CD4-positive, alpha-beta T cell (primary cell): ENCODE data around the gene TPSAB1. TPM values are rescaled to one million over a fixed set of nuclear protein-coding genes. Genes with fewer than 3 reads are reported as not detected.
"Not testable (repeated sequence)": the region's sequence is repeated elsewhere in the genome, so short reads cannot be mapped to it uniquely, and the experiment has no call there.

Experiments
- ATAC-seq: fragments of 200-7000 bp; cut with Tn5 transposase; one replicate; pipeline ENCODE4 v1.10.0; 2022; ENCODE audit warnings: mild to moderate bottlenecking; ENCODE audit not compliant: poor library complexity
- CTCF ChIA-PET: fragments of 350-600 bp; sonication (Branson Sonifier 250); formaldehyde crosslinking; loops from one replicate; lab custom pipeline; 2021; ENCODE audit warnings: antibody characterized with exemption, inconsistent platforms; lab: Charles Lee
- POLR2A ChIA-PET: fragments of 350-600 bp; sonication (Branson Sonifier 250); formaldehyde crosslinking; loops from one replicate; lab custom pipeline; 2021; ENCODE audit warnings: antibody characterized with exemption, inconsistent platforms; lab: Charles Lee
- DNase-seq, 14 experiments: peaks; one replicate each; pipeline ENCODE4 v3.0.0-alpha.2; 2013 to 2020; ENCODE audit warnings: mixed read lengths in 2 of 14
- H3K27ac ChIP-seq, 2 donors: one replicate each; pipeline versions ENCODE4 v1.5.1 to v1.7.0; 2013; ENCODE audit warnings: low read length in 2 of 2, low read depth in 1 of 2, mild to moderate bottlenecking in 1 of 2
- H3K27me3 ChIP-seq, 2 experiments: 1 replicate in 1 of 2; 2 replicates in 1 of 2; pipeline versions ENCODE4 v1.6.1 to v1.7.0; 2013; ENCODE audit warnings: low read length in 2 of 2, control low read depth in 1 of 2, mild to moderate bottlenecking in 1 of 2, moderate library complexity in 1 of 2; ENCODE audit not compliant: insufficient read depth in 2 of 2, control insufficient read depth in 1 of 2
- H3K36me3 ChIP-seq: one replicate; pipeline ENCODE4 v1.6.1; 2013; ENCODE audit warnings: low read length, control low read depth; ENCODE audit not compliant: insufficient read depth
- H3K4me1 ChIP-seq: one replicate; pipeline ENCODE4 v1.6.1; 2013; ENCODE audit warnings: low read length, control low read depth; ENCODE audit not compliant: insufficient read depth
- H3K4me3 ChIP-seq: one replicate; pipeline ENCODE4 v1.5.1; 2013; ENCODE audit warnings: mild to moderate bottlenecking, low read length, moderate library complexity
- H3K9me3 ChIP-seq, 2 experiments: 1 replicate in 1 of 2; 2 replicates in 1 of 2; pipeline versions ENCODE4 v1.6.1 to v1.7.0; 2013; ENCODE audit warnings: low read length in 2 of 2, mild to moderate bottlenecking in 2 of 2, control low read depth in 1 of 2, moderate library complexity in 1 of 2; ENCODE audit not compliant: control insufficient read depth in 1 of 2, insufficient read depth in 1 of 2
- H3K27ac Mint-ChIP-seq: one replicate; pipeline ENCODE4 v1.8.0; 2020; ENCODE audit warnings: mixed read lengths
- H3K27me3 Mint-ChIP-seq: one replicate; pipeline ENCODE4 v1.8.0; 2021; ENCODE audit warnings: mixed read lengths
- H3K36me3 Mint-ChIP-seq: one replicate; pipeline ENCODE4 v1.8.0; 2021; ENCODE audit warnings: low read depth, mixed read lengths
- H3K4me1 Mint-ChIP-seq: one replicate; pipeline ENCODE4 v1.8.0; 2021; ENCODE audit warnings: low read depth, mixed read lengths
- H3K4me3 Mint-ChIP-seq: one replicate; pipeline ENCODE4 v1.8.0; 2020; ENCODE audit warnings: mild to moderate bottlenecking, mixed read lengths
- H3K9me3 Mint-ChIP-seq: one replicate; pipeline ENCODE4 v1.8.0; 2020; ENCODE audit warnings: mixed read lengths
- CTCF ChIP-seq: fragments of 200-600 bp; IDR thresholded peaks from one replicate; pipeline ENCODE4 v1.8.0; 2022; ENCODE audit warnings: antibody characterized with exemption, mild to moderate bottlenecking
- intact Hi-C, 2 experiments: fragments of 100-400 bp; cut with DNase I in 1 of 2; cut with micrococcal nuclease in 1 of 2; formaldehyde crosslinking; loops; one replicate each; pipeline versions ENCODE4 v1.15.1 to v1.9.0; 2023 to 2025; cut with DNase I, micrococcal nuclease
- total RNA-seq, 174 experiments: library from RNA in 2 of 174; stranded (reverse) in 2 of 174; gene quantifications; one replicate each; pipeline ENCODE4 v1.2.3 and lab custom pipeline; 2021 to 2026

Gene TPSAB1
- total RNA-seq, 2 experiments from 2014 or later: 0.22 TPM; not detected in 1

- intact Hi-C loops: loop anchor here in 1 of 2 experiments (10.0 kb wide), 1 partner anchor 382 kb away; no protein-coding TSS in a partner anchor
- peaks cover 3% of the 10 kb centered on the region for H3K9me3 Mint-ChIP-seq
- no peak for DNase-seq
- Histone ChIP-seq H3K27me3 (peaks cover 0 to 3% of the 10 kb centered on the region in 2 experiments), H3K27ac (no peak overlapping the region), H3K4me3 (no peak overlapping the region), H3K36me3 (no peaks in the 10 kb centered on the region), H3K9me3 (peaks cover 0 to 12% of the 10 kb centered on the region in 2 experiments), H3K4me1 (peaks cover 5% of the 10 kb centered on the region)
- H3K27ac Mint-ChIP-seq: no peak overlapping the region
- ChIA-PET POLR2A (no interaction called here), CTCF (no interaction called here)
- no peaks in the 10 kb centered on the region for H3K4me1 Mint-ChIP-seq
- H3K4me3 Mint-ChIP-seq: no peak overlapping the region
- ATAC-seq: no peak
- no peaks in the 10 kb centered on the region for H3K27me3 Mint-ChIP-seq
- no peak for TF ChIP-seq CTCF
- no peaks in the 10 kb centered on the region for H3K36me3 Mint-ChIP-seq
These were observed 44.0 kb upstream of the TPSAB1 start for GRCh38 chr16:1196494-1196893.

DNA sequence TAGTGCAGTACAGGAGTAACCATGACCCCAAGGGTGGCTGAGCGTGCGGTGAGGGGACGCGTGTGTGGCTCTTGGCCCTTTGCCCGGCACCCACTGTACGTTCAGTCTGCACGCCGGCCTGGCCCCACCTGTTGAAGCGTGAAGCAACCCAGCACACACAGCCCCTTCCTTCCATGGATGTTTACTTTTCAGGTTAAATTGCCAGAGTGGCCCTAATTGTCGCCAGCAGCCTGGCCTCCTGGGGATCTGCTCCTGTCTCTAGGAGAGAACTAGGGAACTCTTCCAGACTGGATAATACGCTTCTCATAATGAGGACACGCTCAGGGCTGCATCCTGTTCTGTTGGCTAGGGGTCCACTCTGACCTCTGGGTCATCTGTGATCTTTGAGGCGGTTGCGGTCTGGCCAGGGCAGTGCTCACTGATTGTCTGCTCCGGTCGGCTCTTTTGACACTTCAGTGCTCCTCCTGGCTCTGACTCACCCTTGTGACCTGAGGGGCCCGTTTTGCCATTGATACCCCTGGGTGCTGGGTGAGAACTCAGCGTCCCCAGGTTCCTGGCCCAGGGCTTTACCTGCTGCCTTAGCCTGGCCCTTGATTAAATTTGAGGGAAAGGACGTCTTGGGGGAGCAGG, 43.2 kb upstream of the TPSAB1 start:
- intact Hi-C loops: loop anchor here in 1 of 2 experiments (10.0 kb wide), 1 partner anchor 383 kb away; no protein-coding TSS in a partner anchor
- TF ChIP-seq CTCF: no peak
- ChIA-PET POLR2A (no interaction called here), CTCF (no interaction called here)
- Histone ChIP-seq H3K36me3 (no peaks in the 10 kb centered on the region), H3K4me3 (no peak overlapping the region), H3K27me3 (peaks cover 0 to 3% of the 10 kb centered on the region in 2 experiments), H3K4me1 (peaks cover 5% of the 10 kb centered on the region), H3K27ac (no peak overlapping the region), H3K9me3 (peaks cover 0 to 15% of the 10 kb centered on the region in 2 experiments)
- Mint-ChIP-seq H3K4me3 (no peak overlapping the region), H3K4me1 (no peaks in the 10 kb centered on the region), H3K27me3 (no peaks in the 10 kb centered on the region), H3K27ac (no peak overlapping the region), H3K9me3 (peaks cover 3% of the 10 kb centered on the region), H3K36me3 (no peaks in the 10 kb centered on the region)
- no peak for DNase-seq
- ATAC-seq: no peak

GRCh38 chr16:1198194-1198593, 42.3 kb upstream of the TPSAB1 start:
- Histone ChIP-seq H3K27ac (no peak overlapping the region), H3K36me3 (no peaks in the 10 kb centered on the region), H3K4me1 (peaks cover 5% of the 10 kb centered on the region), H3K27me3 (peaks cover 0 to 3% of the 10 kb centered on the region in 2 experiments), H3K9me3 (peaks cover 0 to 18% of the 10 kb centered on the region in 2 experiments), H3K4me3 (no peak overlapping the region)
- POLR2A ChIA-PET: no interaction called here
- Mint-ChIP-seq H3K4me3 (no peak overlapping the region), H3K9me3 (peaks cover 3% of the 10 kb centered on the region), H3K27me3 (no peaks in the 10 kb centered on the region), H3K27ac (no peak overlapping the region), H3K36me3 (no peaks in the 10 kb centered on the region), H3K4me1 (no peaks in the 10 kb centered on the region)
- intact Hi-C loops: loop anchor here in 1 of 2 experiments (10.0 kb wide), 1 partner anchor 383 kb away; no protein-coding TSS in a partner anchor
- CTCF ChIA-PET: no interaction called here
- TF ChIP-seq CTCF: no peak
- DNase-seq (no peak), ATAC-seq (no peak)

- H3K9me3 Mint-ChIP-seq, H3K4me3 Mint-ChIP-seq, CTCF ChIA-PET, H3K27ac Mint-ChIP-seq, H3K4me3 ChIP-seq, ATAC-seq, POLR2A ChIA-PET, H3K4me1 Mint-ChIP-seq, H3K27ac ChIP-seq, H3K36me3 Mint-ChIP-seq, H3K27me3 Mint-ChIP-seq, H3K27me3 ChIP-seq, H3K4me1 ChIP-seq, H3K36me3 ChIP-seq: not testable (repeated sequence)
- intact Hi-C loops: loop anchor here in 1 of 2 experiments (10.0 kb wide), 1 partner anchor 384 kb away; no protein-coding TSS in a partner anchor
- H3K9me3 ChIP-seq: peaks cover 0 to 18% of the 10 kb centered on the region in 2 experiments
- DNase-seq: peak in 2 of 14 experiments; percentile 21 to 47
These were observed 41.7 kb upstream of the TPSAB1 start for GRCh38 chr16:1198671-1199346.
